Retinal pigment epithelial cell (primary cell): ENCODE data around the gene DUSP8.
"Not testable (repeated sequence)": the region's sequence is repeated elsewhere in the genome, so short reads cannot be mapped to it uniquely, and the experiment has no call there.

ENCODE experiments used
- DNase-seq: peaks from one replicate; pipeline ENCODE4 v3.0.0-alpha.2; 2010; ENCODE audit warnings: low read depth
- H3K4me3 ChIP-seq: 2 replicates; pipeline ENCODE4 v1.5.1; 2011; ENCODE audit warnings: mild to moderate bottlenecking, low read length, control low read depth, moderate library complexity
- CTCF ChIP-seq: conservative IDR thresholded peaks from 2 replicates; pipeline ENCODE4 v1.5.1; 2011; ENCODE audit warnings: low read depth, low read length, control low read depth, inconsistent platforms

DUSP8 gene

GRCh38 chr11:1572197-1573076 lies at the start of gene DUSP8:
Gene DUSP8, minus strand, starts transcription at chr11:1572271. Its CDS starts 6,445 bp downstream, at chr11:1565826.
- H3K4me3 ChIP-seq = peak within 1 kb of the TSS; percentile 56
- TF ChIP-seq CTCF = no peak

GRCh38 chr11:1619449-1619848 lies 47.4 kb upstream of the DUSP8 start:
- TF ChIP-seq CTCF = no peak
- no peak overlapping the region for H3K4me3 ChIP-seq
- DNase-seq = no peak

More at GRCh38 chr11:1572197-1573076, at the start of gene DUSP8:
- peak; percentile 26 for DNase-seq

GRCh38 chr11:1618231-1618630 lies 46.2 kb upstream of the DUSP8 start:
- no peak overlapping the region for H3K4me3 ChIP-seq
- no peak for TF ChIP-seq CTCF
- DNase-seq = no peak

- no peak for TF ChIP-seq CTCF
- no peak within 1 kb of the TSS for H3K4me3 ChIP-seq
- no peak for DNase-seq
These were observed 36.3 kb upstream of the DUSP8 start, which contains the start of gene KRTAP5-3 for GRCh38 chr11:1608363-1608762. Gene KRTAP5-3, minus strand, starts transcription at chr11:1608463. Its CDS starts 78 bp downstream, at chr11:1608385.

- not testable (repeated sequence) for DNase-seq, H3K4me3 ChIP-seq
These were observed 35.8 kb upstream of the DUSP8 start for GRCh38 chr11:1607901-1608300.

- not testable (repeated sequence) for H3K4me3 ChIP-seq, DNase-seq
These were observed 35.2 kb upstream of the DUSP8 start for GRCh38 chr11:1607156-1607845.

- H3K4me3 ChIP-seq, DNase-seq: not testable (repeated sequence)
These were observed 33.9 kb upstream of the DUSP8 start for GRCh38 chr11:1605923-1606322.

- TF ChIP-seq CTCF = no peak
- H3K4me3 ChIP-seq = no peak overlapping the region
- no peak for DNase-seq
These were observed 32.6 kb upstream of the DUSP8 start for GRCh38 chr11:1604711-1605110.
